Ectodermal cell (in vitro differentiated cells): ENCODE measurements around the gene ZBTB8A.
"Not testable (repeated sequence)": the region's sequence is repeated elsewhere in the genome, so short reads cannot be mapped to it uniquely, and the experiment has no call there.

Source experiments
- H3K27ac ChIP-seq: 2 replicates; pipeline ENCODE4 v1.7.0; 2013; ENCODE audit warnings: mild to moderate bottlenecking, low read depth, low read length; ENCODE audit not compliant: insufficient read depth, poor library complexity, severe bottlenecking
- H3K27me3 ChIP-seq: 2 replicates; pipeline ENCODE4 v1.7.0; 2013; ENCODE audit warnings: mild to moderate bottlenecking, low read length; ENCODE audit not compliant: insufficient read depth, control insufficient read depth, poor library complexity, severe bottlenecking
- H3K36me3 ChIP-seq: one replicate; pipeline ENCODE4 v1.7.0; 2013; ENCODE audit warnings: low read length; ENCODE audit not compliant: control insufficient read depth, insufficient read depth
- H3K4me1 ChIP-seq: one replicate; pipeline ENCODE4 v1.7.0; 2013; ENCODE audit warnings: low read length; ENCODE audit not compliant: control insufficient read depth, insufficient read depth
- H3K4me3 ChIP-seq: 2 replicates; pipeline ENCODE4 v1.7.0; 2013; ENCODE audit warnings: low read depth, low read length, control low read depth; ENCODE audit not compliant: insufficient read depth
- H3K9me3 ChIP-seq: 2 replicates; pipeline ENCODE4 v1.7.0; 2013; ENCODE audit warnings: mild to moderate bottlenecking, low read length, moderate library complexity; ENCODE audit not compliant: control insufficient read depth
- WGBS, 2 experiments: methylation state at CpG; one replicate each; pipeline ENCODE4 v1.1.7; 2013; ENCODE audit warnings: missing lambda C conversion rate in 2 of 2; 5-methylcytosine and 5-hydroxymethylcytosine counted together

ZBTB8A gene

GRCh38 chr1:32613472-32613871 is 74.2 kb downstream of the ZBTB8A start:
- no peaks in the 10 kb centered on the region for H3K9me3 ChIP-seq
- H3K4me3 ChIP-seq = no peak overlapping the region
- no peaks in the 10 kb centered on the region for H3K36me3 ChIP-seq
- WGBS, 2 experiments = 93 to 97% methylated on average over 5 of the region's 5 CpGs
- H3K4me1 ChIP-seq = no peaks in the 10 kb centered on the region
- no peak overlapping the region for H3K27ac ChIP-seq
- no peaks in the 10 kb centered on the region for H3K27me3 ChIP-seq

- Histone ChIP-seq H3K36me3 (peaks cover 10% of the 10 kb centered on the region), H3K9me3 (no peaks in the 10 kb centered on the region), H3K27me3 (no peaks in the 10 kb centered on the region), H3K27ac (no peak overlapping the region), H3K4me1 (no peaks in the 10 kb centered on the region), H3K4me3 (no peak overlapping the region)
- 95 to 96% methylated on average over 5 of the region's 5 CpGs for WGBS, 2 experiments
Observed at GRCh38 chr1:32618673-32619221, 79.5 kb downstream of the ZBTB8A start.

- Histone ChIP-seq H3K36me3 (peaks cover 10% of the 10 kb centered on the region), H3K4me1 (no peaks in the 10 kb centered on the region), H3K27me3 (no peaks in the 10 kb centered on the region), H3K4me3 (no peak overlapping the region), H3K9me3 (no peaks in the 10 kb centered on the region), H3K27ac (no peak overlapping the region)
- WGBS, 2 experiments = 91 to 93% methylated on average over 5 of the region's 5 CpGs
Observed at GRCh38 chr1:32619701-32620485, 80.7 kb downstream of the ZBTB8A start.

- 88 to 93% methylated on average over 1 of the region's 2 CpGs for WGBS, 2 experiments
- Histone ChIP-seq H3K4me3 (no peak overlapping the region), H3K27me3 (no peaks in the 10 kb centered on the region), H3K27ac (no peak overlapping the region), H3K9me3 (no peaks in the 10 kb centered on the region), H3K36me3 (peaks cover 10% of the 10 kb centered on the region), H3K4me1 (no peaks in the 10 kb centered on the region)
Observed at GRCh38 chr1:32622205-32622604, 83.0 kb downstream of the ZBTB8A start.

- H3K36me3 ChIP-seq = peaks cover 15% of the 10 kb centered on the region
- 89% methylated on average over 3 of the region's 3 CpGs for WGBS, 2 experiments
Observed at GRCh38 chr1:32622806-32623681, 83.8 kb downstream of the ZBTB8A start.

GRCh38 chr1:32623775-32624174 is 84.5 kb downstream of the ZBTB8A start:
- 85 to 91% methylated on average over 5 of the region's 5 CpGs for WGBS, 2 experiments
- peaks cover 15% of the 10 kb centered on the region for H3K36me3 ChIP-seq
- H3K9me3 ChIP-seq = no peaks in the 10 kb centered on the region
- no peaks in the 10 kb centered on the region for H3K27me3 ChIP-seq
- H3K4me1 ChIP-seq = no peaks in the 10 kb centered on the region
- no peak overlapping the region for H3K27ac ChIP-seq
- H3K4me3 ChIP-seq = no peak overlapping the region

More at GRCh38 chr1:32622806-32623681, 83.8 kb downstream of the ZBTB8A start:
- H3K4me3 ChIP-seq = no peak overlapping the region
- H3K9me3 ChIP-seq = no peaks in the 10 kb centered on the region
- no peak overlapping the region for H3K27ac ChIP-seq
- no peaks in the 10 kb centered on the region for H3K4me1 ChIP-seq
- H3K27me3 ChIP-seq = no peaks in the 10 kb centered on the region

GRCh38 chr1:32626176-32626575 is 86.9 kb downstream of the ZBTB8A start:
- Histone ChIP-seq H3K27me3 (no peaks in the 10 kb centered on the region), H3K9me3 (no peaks in the 10 kb centered on the region), H3K36me3 (peaks cover 5% of the 10 kb centered on the region), H3K4me1 (no peaks in the 10 kb centered on the region), H3K27ac (no peak overlapping the region), H3K4me3 (no peak overlapping the region)
- WGBS, 2 experiments = 90 to 100% methylated on average over 1 of the region's 1 CpG

- Histone ChIP-seq H3K9me3 (no peaks in the 10 kb centered on the region), H3K4me1 (no peaks in the 10 kb centered on the region), H3K27me3 (no peaks in the 10 kb centered on the region), H3K27ac (no peak overlapping the region), H3K4me3 (no peak overlapping the region), H3K36me3 (peaks cover 5% of the 10 kb centered on the region)
- 93% methylated on average over 11 of the region's 11 CpGs for WGBS, 2 experiments
Observed at GRCh38 chr1:32627596-32628162, 88.5 kb downstream of the ZBTB8A start.

GRCh38 chr1:32630173-32630572 is 90.9 kb downstream of the ZBTB8A start:
- not testable (repeated sequence) for H3K4me1 ChIP-seq, H3K36me3 ChIP-seq, H3K27me3 ChIP-seq, H3K9me3 ChIP-seq, H3K4me3 ChIP-seq, H3K27ac ChIP-seq
- 92 to 95% methylated on average over 4 of the region's 4 CpGs for WGBS, 2 experiments

- Histone ChIP-seq H3K4me1 (no peaks in the 10 kb centered on the region), H3K27ac (no peak overlapping the region), H3K9me3 (no peaks in the 10 kb centered on the region), H3K4me3 (no peak overlapping the region), H3K36me3 (no peaks in the 10 kb centered on the region), H3K27me3 (no peaks in the 10 kb centered on the region)
- WGBS, 2 experiments = 68 to 77% methylated on average over 2 of the region's 2 CpGs
Observed at GRCh38 chr1:32632829-32633228, 93.6 kb downstream of the ZBTB8A start.
